ENCODE data around the gene PES1.

- TF ChIP-seq, protein P1, sequence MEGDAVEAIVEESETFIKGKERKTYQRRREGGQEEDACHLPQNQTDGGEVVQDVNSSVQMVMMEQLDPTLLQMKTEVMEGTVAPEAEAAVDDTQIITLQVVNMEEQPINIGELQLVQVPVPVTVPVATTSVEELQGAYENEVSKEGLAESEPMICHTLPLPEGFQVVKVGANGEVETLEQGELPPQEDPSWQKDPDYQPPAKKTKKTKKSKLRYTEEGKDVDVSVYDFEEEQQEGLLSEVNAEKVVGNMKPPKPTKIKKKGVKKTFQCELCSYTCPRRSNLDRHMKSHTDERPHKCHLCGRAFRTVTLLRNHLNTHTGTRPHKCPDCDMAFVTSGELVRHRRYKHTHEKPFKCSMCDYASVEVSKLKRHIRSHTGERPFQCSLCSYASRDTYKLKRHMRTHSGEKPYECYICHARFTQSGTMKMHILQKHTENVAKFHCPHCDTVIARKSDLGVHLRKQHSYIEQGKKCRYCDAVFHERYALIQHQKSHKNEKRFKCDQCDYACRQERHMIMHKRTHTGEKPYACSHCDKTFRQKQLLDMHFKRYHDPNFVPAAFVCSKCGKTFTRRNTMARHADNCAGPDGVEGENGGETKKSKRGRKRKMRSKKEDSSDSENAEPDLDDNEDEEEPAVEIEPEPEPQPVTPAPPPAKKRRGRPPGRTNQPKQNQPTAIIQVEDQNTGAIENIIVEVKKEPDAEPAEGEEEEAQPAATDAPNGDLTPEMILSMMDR (IDR thresholded peaks at IDR 0.05; ENCODE audit: insufficient read depth, low read depth, low read length), result no peak
- TF ChIP-seq EZH2 (IDR thresholded peaks at IDR 0.05; ENCODE audit: insufficient read depth, low read length), result no peak
Measured at GRCh38 chr22:30569674-30570202, 22.0 kb downstream of the PES1 start.

All from astrocyte (in vitro differentiated cells and primary cell).